HepG2 (cell line): ENCODE results near the gene PLBD2. TPM values are rescaled to one million over a fixed set of nuclear protein-coding genes. Genes with fewer than 3 reads are reported as not detected.

Experiments
- ATAC-seq: fragments of 200-7000 bp; cut with Tn5 transposase; 3 replicates; pipeline ENCODE4 v1.9.1; 2020; ENCODE audit warnings: mild to moderate bottlenecking, moderate library complexity
- BruUV-seq: library from RNA; stranded (reverse); fragments of 400-500 nt; replicated peaks from 2 replicates; lab custom pipeline; 2021; lab: Mats Ljungman, UMichigan
- CTCF ChIA-PET: fragments of 300-600 bp; formaldehyde crosslinking; extraction: SDS; loops from one replicate; lab custom pipeline; 2021; ENCODE audit warnings: low total read pairs, inconsistent platforms, low intra/inter-chr PET ratio; lab: Yijun Ruan, JAX
- POLR2A ChIA-PET: fragments of 350-600 bp; sonication (Branson Sonifier 250); formaldehyde crosslinking; loops from one replicate; lab custom pipeline; 2020; ENCODE audit warnings: antibody characterized with exemption, inconsistent platforms; lab: Yijun Ruan, JAX
- DNase-seq: peaks from one replicate; pipeline ENCODE4 v3.0.0-alpha.2; 2015; ENCODE audit warnings: low spot score
- FAIRE-seq: peaks from 3 replicates; lab custom pipeline; 2011; peaks lifted over from hg19 to GRCh38; lab: Jason Lieb, UNC
- H2AFZ ChIP-seq: one replicate; pipeline ENCODE4 v1.6.1; 2011; ENCODE audit warnings: low read length, inconsistent platforms
- H3K27ac ChIP-seq: fragments of 300-600 bp; 3 replicates; pipeline ENCODE4 v1.8.0; 2011; ENCODE audit warnings: mixed run types, mild to moderate bottlenecking, mixed read lengths, low read length, inconsistent platforms; ENCODE audit not compliant: insufficient read depth; ENCODE audit errors: extremely low read length
- H3K27me3 ChIP-seq, 2 experiments: fragments of 200-600 bp in 1 of 2; 2 replicates in 1 of 2; 3 replicates in 1 of 2; pipeline versions ENCODE4 v1.6.0 to v1.8.0; 2011; ENCODE audit warnings: low read length in 2 of 2, mild to moderate bottlenecking in 2 of 2, moderate library complexity in 2 of 2, inconsistent platforms in 1 of 2; ENCODE audit not compliant: insufficient read depth in 2 of 2, control insufficient read depth in 1 of 2
- H3K36me3 ChIP-seq, 2 experiments: fragments of 200-600 bp in 1 of 2; replicated peaks in 1 of 2; 2 replicates in 1 of 2; 3 replicates in 1 of 2; pipeline versions ENCODE4 v1.5.1 to v1.8.0; 2011; ENCODE audit warnings: low read length in 2 of 2, inconsistent platforms in 1 of 2; ENCODE audit not compliant: insufficient read depth in 2 of 2, control insufficient read depth in 1 of 2
- H3K4me1 ChIP-seq: 2 replicates; pipeline ENCODE4 v1.5.1; 2012; ENCODE audit warnings: low read length, inconsistent platforms; ENCODE audit not compliant: insufficient read depth
- H3K4me2 ChIP-seq: 2 replicates; pipeline ENCODE4 v1.6.0; 2011; ENCODE audit warnings: low read depth, low read length, inconsistent platforms
- H3K4me3 ChIP-seq, 3 experiments: fragments of 200-600 bp in 1 of 3; sonication (generic), shearing (Covaris generic) in 1 of 3; replicated peaks in 1 of 3; 2 replicates each; pipeline ENCODE4 v1.5.1; 2011 to 2016; ENCODE audit warnings: low read length in 3 of 3, inconsistent platforms in 2 of 3, low read depth in 2 of 3, mild to moderate bottlenecking in 2 of 3, control low read depth in 1 of 3, mixed read lengths in 1 of 3; ENCODE audit not compliant: insufficient read depth in 1 of 3
- H3K79me2 ChIP-seq: one replicate; pipeline ENCODE4 v1.6.1; 2011; ENCODE audit warnings: low read length, inconsistent platforms; ENCODE audit not compliant: insufficient read depth
- H3K9ac ChIP-seq: 2 replicates; pipeline ENCODE4 v1.6.0; 2011; ENCODE audit warnings: mild to moderate bottlenecking, low read depth, low read length, inconsistent platforms; ENCODE audit not compliant: insufficient read depth
- H3K9me3 ChIP-seq: 2 replicates; pipeline ENCODE4 v1.5.1; 2012; ENCODE audit warnings: mild to moderate bottlenecking, low read length
- H4K20me1 ChIP-seq: 2 replicates; pipeline ENCODE4 v1.6.0; 2011; ENCODE audit warnings: inconsistent platforms, mild to moderate bottlenecking, low read length, moderate library complexity; ENCODE audit not compliant: insufficient read depth
- ATM ChIP-seq: fragments of 450-650 bp; IDR thresholded peaks from 2 replicates; pipeline ENCODE4 v1.7.1; 2017; ENCODE audit warnings: mild to moderate bottlenecking, borderline replicate concordance
- HNF1B ChIP-seq: sonication (generic); formaldehyde crosslinking; IDR thresholded peaks from 2 replicates; pipeline ENCODE4 v1.5.1; 2020; ENCODE audit warnings: mild to moderate bottlenecking, moderate library complexity, missing genetic modification reagents
- IKZF1 ChIP-seq: fragments of 450-650 bp; IDR thresholded peaks from 2 replicates; pipeline ENCODE4 v1.7.1; 2016
- KDM1A ChIP-seq: IDR thresholded peaks from 2 replicates; pipeline ENCODE4 v1.6.1; 2016; ENCODE audit warnings: missing compliant biosample characterization
- POLR2G ChIP-seq: fragments of 200-400 bp; formaldehyde crosslinking; IDR thresholded peaks from 2 replicates; pipeline ENCODE4 v1.6.1; 2018; ENCODE audit warnings: mild to moderate bottlenecking, low read depth, low read length, moderate library complexity
- RAD21 ChIP-seq: fragments of 450-650 bp; formaldehyde crosslinking; IDR thresholded peaks from 2 replicates; pipeline ENCODE4 v1.5.0; 2020; ENCODE audit warnings: mild to moderate bottlenecking
- RCOR2 ChIP-seq: IDR thresholded peaks from 2 replicates; pipeline ENCODE4 v1.6.1; 2016; ENCODE audit warnings: missing biosample characterization, missing genetic modification reagents
- STAG1 ChIP-seq: sonication (generic); formaldehyde crosslinking; IDR thresholded peaks from 2 replicates; pipeline ENCODE4 v1.4.0; 2020; ENCODE audit warnings: missing genetic modification reagents
- TEAD3 ChIP-seq: optimal IDR thresholded peaks from 2 replicates; pipeline ENCODE3; 2016; ENCODE audit warnings: borderline replicate concordance
- XRCC5 ChIP-seq: fragments of 200-400 bp; formaldehyde crosslinking; optimal IDR thresholded peaks from 2 replicates; pipeline ENCODE3; 2017; ENCODE audit warnings: mild to moderate bottlenecking, low read length
- ZFP91 ChIP-seq: sonication (generic); formaldehyde crosslinking; IDR thresholded peaks from 2 replicates; pipeline ENCODE4 v1.9.0; 2022; ENCODE audit warnings: missing genetic modification reagents, mild to moderate bottlenecking, borderline replicate concordance
- ZMYM3 ChIP-seq: sonication (generic); formaldehyde crosslinking; IDR thresholded peaks from 2 replicates; pipeline ENCODE4 v1.5.1; 2020; ENCODE audit warnings: mild to moderate bottlenecking, missing genetic modification reagents
- ZNF101 ChIP-seq: sonication (generic); formaldehyde crosslinking; IDR thresholded peaks from 2 replicates; pipeline ENCODE4 v1.4.0; 2020; ENCODE audit warnings: mild to moderate bottlenecking, low read depth, missing genetic modification reagents, borderline replicate concordance
- ZNF33B ChIP-seq: sonication (generic); formaldehyde crosslinking; IDR thresholded peaks from 2 replicates; pipeline ENCODE4 v1.5.1; 2020; ENCODE audit warnings: mild to moderate bottlenecking, missing genetic modification reagents
- ZNF629 ChIP-seq: sonication (generic); formaldehyde crosslinking; conservative IDR thresholded peaks from 2 replicates; pipeline ENCODE4 v1.5.0; 2020; ENCODE audit warnings: missing genetic modification reagents
- ZNF776 ChIP-seq: sonication (generic); formaldehyde crosslinking; IDR thresholded peaks from 2 replicates; pipeline ENCODE4 v1.4.0; 2020; ENCODE audit warnings: mild to moderate bottlenecking, missing genetic modification reagents
- WGBS: methylation state at CpG from one replicate; pipeline ENCODE4 v1.1.6; 2017; ENCODE audit warnings: low lambda C conversion rate; 5-methylcytosine and 5-hydroxymethylcytosine counted together
- in situ Hi-C: cut with HindIII; loops from 2 replicates; pipeline ENCODE4 v1.10.0; 2017; ENCODE audit warnings: low pct_unique_long_range_greater_than_20kb; ENCODE audit not compliant: extremely low pct_ligation_motif_present
- intact Hi-C: fragments of 100-400 bp; cut with micrococcal nuclease; formaldehyde crosslinking; loops from one replicate; pipeline ENCODE4 v1.10.0; 2022; ENCODE audit not compliant: unreplicated experiment
- polyA plus RNA-seq, 8 experiments: library from polyadenylated mRNA; depleted of rRNA in 3 of 8; stranded (reverse) in 7 of 8; unstranded in 1 of 8; fragments of >200 nt; fragmentation: Illumina TruSeq in 4 of 8; extraction: Trizol in 4 of 8; gene quantifications; 2 replicates each; pipeline versions ENCODE4 v1.2.1 to v1.2.3, GENCODE V29; 2011 to 2016; ENCODE audit warnings: low read depth in 4 of 8, missing spikeins in 1 of 8, mixed read lengths in 1 of 8; ENCODE audit not compliant: insufficient read depth in 1 of 8
- total RNA-seq, 5 experiments: library from RNA; depleted of rRNA; stranded (reverse); fragments of >200 nt; fragmentation: Illumina TruSeq; extraction: Trizol; gene quantifications; 2 replicates each; pipeline ENCODE4 v1.2.3, GENCODE V29; 2016; ENCODE audit warnings: low read depth in 1 of 5
- TF ChIP-seq, protein P1 (sequence below), 2 experiments: sonication (generic) in 1 of 2; formaldehyde crosslinking in 1 of 2; IDR thresholded peaks; 2 replicates each; pipeline versions ENCODE4 v1.4.0 to v1.6.1; 2018 to 2020; ENCODE audit warnings: missing genetic modification reagents in 2 of 2, borderline replicate concordance in 1 of 2, low read depth in 1 of 2, mild to moderate bottlenecking in 1 of 2, missing biosample characterization in 1 of 2
- TF ChIP-seq, protein P2 (sequence below): IDR thresholded peaks from 2 replicates; pipeline ENCODE4 v1.6.1; 2016

PLBD2 gene
- total and polyA plus RNA-seq, 2 of the 13 experiments (the other 11 are each of a cell fraction or from before 2014, with no cell fraction given) = 6.7 to 8.5 TPM

DNA sequence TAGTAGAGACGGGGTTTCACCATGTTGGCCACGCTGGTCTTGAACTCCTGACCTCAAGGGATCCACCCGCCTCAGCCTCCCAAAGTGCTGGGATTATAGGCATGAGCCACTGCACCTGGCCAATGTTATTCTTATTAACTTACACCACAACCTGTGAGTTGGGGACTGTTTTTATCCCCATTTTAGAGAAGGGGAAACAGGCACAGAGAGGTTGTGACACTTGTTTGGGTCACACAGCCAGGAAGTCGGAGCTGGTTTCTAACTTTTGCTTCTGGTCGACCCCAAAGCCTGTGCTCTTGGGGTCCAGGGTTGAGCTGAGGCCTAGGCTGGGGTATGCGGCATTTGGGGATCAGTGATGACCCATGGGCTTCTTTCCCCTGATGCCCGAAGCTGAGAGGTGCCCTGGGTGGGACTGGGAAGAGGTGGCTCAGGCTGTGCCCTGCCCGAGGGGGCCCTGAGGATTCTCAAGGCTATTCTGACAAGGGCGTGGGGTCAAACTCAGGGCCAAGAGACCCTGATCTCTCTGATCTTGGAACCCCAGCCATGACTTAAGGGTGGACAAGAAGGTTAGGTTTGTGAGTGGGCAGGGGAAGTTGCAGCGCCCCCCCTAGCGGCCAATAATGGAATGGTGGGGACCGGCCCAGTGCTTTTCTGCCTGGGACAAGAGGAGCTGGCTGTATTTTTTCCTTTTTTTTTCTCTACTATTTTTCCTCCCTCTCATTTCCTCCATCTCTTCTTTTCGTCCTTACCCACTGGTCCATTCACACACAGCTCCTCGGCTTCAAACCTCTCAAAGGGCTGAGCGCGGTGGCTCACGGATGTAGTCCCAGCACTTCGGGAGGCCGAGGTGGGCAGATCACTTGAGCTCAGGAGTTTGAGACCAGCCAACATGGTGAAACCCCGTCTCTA lies 66.8 kb downstream of the PLBD2 start:
- FAIRE-seq (peak; percentile 43), DNase-seq (peak; percentile 16), ATAC-seq (peak; percentile 43; the same call in 2 of the 3 replicates)
- H3K4me3 ChIP-seq = no peak overlapping the region
- no peak overlapping the region for H3K4me2 ChIP-seq
- in situ Hi-C loops (loop anchor here (5.0 kb wide), 1 partner anchor 118 kb away; no protein-coding TSS in a partner anchor), intact Hi-C loops (loop anchor here (1.0 to 10.0 kb wide), 3 partner anchors 113 to 230 kb away; partner anchors contain the start of gene TPCN1)
- ChIA-PET CTCF (interaction anchor here (0.8 to 2.0 kb wide), 3 partner anchors 113 to 228 kb away, joined by 3 to 18 read pairs (median 6); no protein-coding TSS in a partner anchor), POLR2A (interaction anchor here (0.5 to 0.6 kb wide), 2 partner anchors 90 to 204 kb away, joined by 3 to 4 read pairs; partner anchors contain the start of gene TPCN1)
- no peaks in the 10 kb centered on the region for H3K79me2 ChIP-seq
- no peaks in the 10 kb centered on the region for H3K27me3 ChIP-seq
- H3K36me3 ChIP-seq = no peaks in the 10 kb centered on the region
- H3K27ac ChIP-seq = no peak overlapping the region
- BruUV-seq = no TSS peak
- H3K9me3 ChIP-seq = no peaks in the 10 kb centered on the region
- 59% methylated on average over 17 of the region's 20 CpGs for WGBS
- peaks cover 29% of the 10 kb centered on the region for H3K4me1 ChIP-seq
- H3K9ac ChIP-seq = no peak overlapping the region
- H2AFZ ChIP-seq = no peak overlapping the region
- no peaks in the 10 kb centered on the region for H4K20me1 ChIP-seq
- TF ChIP-seq IKZF1 = no peak
- TF ChIP-seq STAG1 (CRISPR knock-in tag) = peak; percentile 70
- peak; percentile 21; the same call in 1 of the 2 replicates for TF ChIP-seq ZFP91 (CRISPR knock-in tag)
- peak; percentile 25 for TF ChIP-seq TEAD3 (CRISPR knock-in tag)
- no peak for TF ChIP-seq POLR2G
- TF ChIP-seq HNF1B (CRISPR knock-in tag) = peak; percentile 47; the same call in 1 of the 2 replicates
- TF ChIP-seq, protein P1, sequence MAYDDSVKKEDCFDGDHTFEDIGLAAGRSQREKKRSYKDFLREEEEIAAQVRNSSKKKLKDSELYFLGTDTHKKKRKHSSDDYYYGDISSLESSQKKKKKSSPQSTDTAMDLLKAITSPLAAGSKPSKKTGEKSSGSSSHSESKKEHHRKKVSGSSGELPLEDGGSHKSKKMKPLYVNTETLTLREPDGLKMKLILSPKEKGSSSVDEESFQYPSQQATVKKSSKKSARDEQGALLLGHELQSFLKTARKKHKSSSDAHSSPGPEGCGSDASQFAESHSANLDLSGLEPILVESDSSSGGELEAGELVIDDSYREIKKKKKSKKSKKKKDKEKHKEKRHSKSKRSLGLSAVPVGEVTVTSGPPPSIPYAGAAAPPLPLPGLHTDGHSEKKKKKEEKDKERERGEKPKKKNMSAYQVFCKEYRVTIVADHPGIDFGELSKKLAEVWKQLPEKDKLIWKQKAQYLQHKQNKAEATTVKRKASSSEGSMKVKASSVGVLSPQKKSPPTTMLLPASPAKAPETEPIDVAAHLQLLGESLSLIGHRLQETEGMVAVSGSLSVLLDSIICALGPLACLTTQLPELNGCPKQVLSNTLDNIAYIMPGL (CRISPR knock-in tag; IDR thresholded peaks at IDR 0.05; ENCODE audit: borderline replicate concordance in 1 of 2, low read depth in 1 of 2) = no peak
- peak; percentile 45 for TF ChIP-seq XRCC5
- TF ChIP-seq ZNF101 (CRISPR knock-in tag) = no peak
- TF ChIP-seq ZNF33B (CRISPR knock-in tag) = no peak
- no peak for TF ChIP-seq ZNF629 (CRISPR knock-in tag)
- TF ChIP-seq RAD21 (CRISPR knock-in tag) = peak; percentile 63
- TF ChIP-seq RCOR2 (CRISPR knock-in tag) = no peak
- TF ChIP-seq, protein P2, sequence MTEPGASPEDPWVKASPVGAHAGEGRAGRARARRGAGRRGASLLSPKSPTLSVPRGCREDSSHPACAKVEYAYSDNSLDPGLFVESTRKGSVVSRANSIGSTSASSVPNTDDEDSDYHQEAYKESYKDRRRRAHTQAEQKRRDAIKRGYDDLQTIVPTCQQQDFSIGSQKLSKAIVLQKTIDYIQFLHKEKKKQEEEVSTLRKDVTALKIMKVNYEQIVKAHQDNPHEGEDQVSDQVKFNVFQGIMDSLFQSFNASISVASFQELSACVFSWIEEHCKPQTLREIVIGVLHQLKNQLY (CRISPR knock-in tag) = no peak
- TF ChIP-seq ZNF776 (CRISPR knock-in tag) = 0 out of 2 replicates have a peak, but pooled peaks have one; percentile 30
- no peak for TF ChIP-seq ATM
- peak; percentile 88 for TF ChIP-seq ZMYM3 (CRISPR knock-in tag)
- TF ChIP-seq KDM1A (CRISPR knock-in tag) = peak; percentile 40; the same call in 1 of the 2 replicates
